ENCODE results near the gene PRICKLE2.

DNA sequence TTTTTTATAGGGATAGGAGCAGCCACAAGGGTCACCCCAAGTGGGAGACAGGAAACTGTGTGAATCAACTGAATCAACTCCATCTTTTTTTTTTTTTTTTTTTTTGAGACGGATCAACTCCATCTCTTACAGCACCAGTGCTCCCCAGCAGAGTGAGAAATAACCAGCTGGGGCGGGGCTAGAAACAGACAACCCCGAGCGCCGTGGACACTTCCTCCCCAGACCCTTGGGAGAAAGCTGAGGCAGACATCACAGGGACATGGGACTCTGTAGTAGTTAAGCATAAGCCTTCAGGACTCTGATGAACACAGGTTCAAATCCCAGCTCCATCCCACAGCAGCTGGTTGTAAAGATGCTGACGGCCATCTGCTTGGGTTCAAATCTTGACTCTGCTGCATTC, 75.4 kb downstream of the PRICKLE2 start:
- TF ChIP-seq GATA3 (IDR thresholded peaks at IDR 0.05; ENCODE audit: low read depth, low read length) (no peak), GATA2 (IDR thresholded peaks at IDR 0.05; ENCODE audit: low read depth, low read length) (no peak)
